ENCODE measurements around the gene NTN1.

NTN1 gene

DNA sequence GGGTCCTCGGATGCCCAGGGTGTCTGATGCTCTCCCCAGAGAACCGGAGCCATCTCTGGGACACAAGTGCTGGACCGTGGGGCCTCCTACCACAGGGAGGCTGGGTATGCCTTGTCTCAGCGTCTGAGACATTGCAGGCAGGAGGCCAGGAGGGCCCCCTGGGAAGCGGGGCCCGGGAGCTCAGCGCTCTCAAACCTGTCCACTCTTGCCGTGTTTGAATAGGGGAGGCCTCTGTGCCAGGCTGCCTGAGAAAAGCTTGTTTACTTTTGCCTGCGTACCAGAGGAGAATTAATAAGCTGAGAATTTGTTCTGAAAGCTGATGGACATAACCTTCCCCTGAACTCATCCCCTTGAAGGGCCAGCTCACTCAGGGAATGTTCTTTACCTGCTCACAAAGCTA lies 163.8 kb downstream of the NTN1 start:
- no peak for FAIRE-seq
- TF ChIP-seq, protein P1, sequence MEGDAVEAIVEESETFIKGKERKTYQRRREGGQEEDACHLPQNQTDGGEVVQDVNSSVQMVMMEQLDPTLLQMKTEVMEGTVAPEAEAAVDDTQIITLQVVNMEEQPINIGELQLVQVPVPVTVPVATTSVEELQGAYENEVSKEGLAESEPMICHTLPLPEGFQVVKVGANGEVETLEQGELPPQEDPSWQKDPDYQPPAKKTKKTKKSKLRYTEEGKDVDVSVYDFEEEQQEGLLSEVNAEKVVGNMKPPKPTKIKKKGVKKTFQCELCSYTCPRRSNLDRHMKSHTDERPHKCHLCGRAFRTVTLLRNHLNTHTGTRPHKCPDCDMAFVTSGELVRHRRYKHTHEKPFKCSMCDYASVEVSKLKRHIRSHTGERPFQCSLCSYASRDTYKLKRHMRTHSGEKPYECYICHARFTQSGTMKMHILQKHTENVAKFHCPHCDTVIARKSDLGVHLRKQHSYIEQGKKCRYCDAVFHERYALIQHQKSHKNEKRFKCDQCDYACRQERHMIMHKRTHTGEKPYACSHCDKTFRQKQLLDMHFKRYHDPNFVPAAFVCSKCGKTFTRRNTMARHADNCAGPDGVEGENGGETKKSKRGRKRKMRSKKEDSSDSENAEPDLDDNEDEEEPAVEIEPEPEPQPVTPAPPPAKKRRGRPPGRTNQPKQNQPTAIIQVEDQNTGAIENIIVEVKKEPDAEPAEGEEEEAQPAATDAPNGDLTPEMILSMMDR (IDR thresholded peaks at IDR 0.05; ENCODE audit: insufficient read depth, missing control alignments) = no peak
- DNase-seq (ENCODE audit: insufficient read length, low spot score) = no peak

GRCh38 chr17:9185688-9186284 lies 164.5 kb downstream of the NTN1 start:
- no peak for FAIRE-seq
- TF ChIP-seq, protein P1 (IDR thresholded peaks at IDR 0.05; ENCODE audit: insufficient read depth, missing control alignments) = no peak
- no peak for DNase-seq (ENCODE audit: insufficient read length, low spot score)

GRCh38 chr17:9187828-9188227 lies 166.5 kb downstream of the NTN1 start:
- no peak for DNase-seq (ENCODE audit: insufficient read length, low spot score)
- TF ChIP-seq, protein P1 (IDR thresholded peaks at IDR 0.05; ENCODE audit: insufficient read depth, missing control alignments) = no peak
- no peak for FAIRE-seq

- FAIRE-seq (no peak), DNase-seq (ENCODE audit: insufficient read length, low spot score) (no peak)
- TF ChIP-seq, protein P1 (IDR thresholded peaks at IDR 0.05; ENCODE audit: insufficient read depth, missing control alignments) = no peak
These were observed 167.1 kb downstream of the NTN1 start for GRCh38 chr17:9188367-9188766.

GRCh38 chr17:9189870-9190269 lies 168.6 kb downstream of the NTN1 start:
- FAIRE-seq (no peak), DNase-seq (ENCODE audit: insufficient read length, low spot score) (no peak)
- TF ChIP-seq, protein P1 (IDR thresholded peaks at IDR 0.05; ENCODE audit: insufficient read depth, missing control alignments) = no peak

DNA sequence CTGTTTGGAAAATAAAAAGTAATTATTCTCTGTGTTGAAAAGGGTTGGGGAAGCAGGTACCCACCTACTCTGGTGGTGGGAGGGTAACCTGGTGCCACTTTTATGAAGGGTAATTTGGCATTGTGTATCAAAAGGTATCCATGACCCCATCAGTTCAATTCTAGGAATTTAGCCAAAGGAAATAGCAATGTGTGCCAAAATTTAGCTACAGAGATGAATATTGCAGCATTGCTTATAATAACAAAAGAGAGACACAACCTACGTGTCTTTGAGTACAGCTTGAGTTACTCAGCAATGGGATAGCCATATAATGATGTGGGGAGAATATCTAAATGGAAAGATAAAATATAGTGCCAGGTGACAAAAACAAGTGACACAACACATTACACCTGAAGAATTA lies 170.7 kb downstream of the NTN1 start:
- no peak for DNase-seq (ENCODE audit: insufficient read length, low spot score)
- no peak for FAIRE-seq

GRCh38 chr17:9195411-9195810 lies 174.1 kb downstream of the NTN1 start:
- FAIRE-seq = no peak
- TF ChIP-seq, protein P1 (IDR thresholded peaks at IDR 0.05; ENCODE audit: insufficient read depth, missing control alignments) = no peak
- DNase-seq (ENCODE audit: insufficient read length, low spot score) = no peak

More for the DNA sequence above, 170.7 kb downstream of the NTN1 start:
- TF ChIP-seq, protein P1 (IDR thresholded peaks at IDR 0.05; ENCODE audit: insufficient read depth, missing control alignments) = no peak
